ENCODE measurements around the gene SH3RF1. TPM values are rescaled to one million over a fixed set of nuclear protein-coding genes. Genes with fewer than 3 reads are reported as not detected.

Gene SH3RF1
- polyA plus RNA-seq, 4 donors, result 31.1 to 33.4 (median 32.4) TPM

- no peak for DNase-seq (ENCODE audit: low read depth in 4 of 4, low spot score in 3 of 4)
Observed at GRCh38 chr4:169051761-169052593, 218.8 kb downstream of the SH3RF1 start.

DNA sequence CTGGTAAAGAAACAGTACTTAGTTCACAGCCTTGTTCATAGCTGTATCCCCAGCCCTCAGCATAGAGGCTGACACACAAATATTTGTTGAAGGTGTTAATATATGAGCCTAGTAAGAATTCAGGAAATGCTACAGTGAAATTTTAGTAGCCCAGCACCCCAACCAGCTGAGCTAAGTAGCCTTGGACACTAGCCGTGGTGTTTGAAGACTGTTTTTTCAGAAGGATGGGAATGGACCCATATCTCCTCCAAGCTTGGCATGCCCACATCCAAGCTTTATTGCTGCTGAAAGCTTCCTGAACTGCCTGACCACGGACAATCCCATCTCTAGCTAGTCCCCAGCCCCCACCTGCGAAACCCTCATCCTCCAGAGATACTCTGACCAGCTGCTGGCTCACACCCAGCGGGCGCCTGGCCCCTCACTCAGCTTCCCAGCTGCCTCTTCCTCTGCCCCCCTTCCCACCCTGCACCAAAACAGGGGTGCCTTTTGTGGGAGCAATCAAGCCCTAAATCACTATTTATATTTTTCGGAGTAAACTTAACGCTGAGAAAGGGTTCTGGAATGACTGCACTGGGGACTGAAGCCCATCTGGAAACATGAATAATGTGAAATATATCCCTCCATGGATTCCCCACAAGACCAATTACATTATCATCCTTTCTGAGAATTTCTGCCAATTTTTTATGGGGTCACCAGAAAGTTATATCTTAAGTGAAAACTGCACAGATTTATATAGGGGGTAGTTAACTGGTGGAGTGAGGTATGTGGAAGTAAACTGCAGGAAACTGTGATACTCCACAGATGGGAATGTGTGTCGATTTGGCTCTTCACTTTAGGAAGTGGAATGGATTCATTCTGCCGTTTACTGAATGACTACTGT, 219.6 kb downstream of the SH3RF1 start:
- no peak for DNase-seq (ENCODE audit: low read depth in 4 of 4, low spot score in 3 of 4)

GRCh38 chr4:169050284-169050683, 220.5 kb downstream of the SH3RF1 start:
- DNase-seq (ENCODE audit: low read depth in 4 of 4, low spot score in 3 of 4), result no peak

- DNase-seq (ENCODE audit: low read depth in 4 of 4, low spot score in 3 of 4), result no peak
Observed at GRCh38 chr4:169048868-169049414, 221.8 kb downstream of the SH3RF1 start.

DNA sequence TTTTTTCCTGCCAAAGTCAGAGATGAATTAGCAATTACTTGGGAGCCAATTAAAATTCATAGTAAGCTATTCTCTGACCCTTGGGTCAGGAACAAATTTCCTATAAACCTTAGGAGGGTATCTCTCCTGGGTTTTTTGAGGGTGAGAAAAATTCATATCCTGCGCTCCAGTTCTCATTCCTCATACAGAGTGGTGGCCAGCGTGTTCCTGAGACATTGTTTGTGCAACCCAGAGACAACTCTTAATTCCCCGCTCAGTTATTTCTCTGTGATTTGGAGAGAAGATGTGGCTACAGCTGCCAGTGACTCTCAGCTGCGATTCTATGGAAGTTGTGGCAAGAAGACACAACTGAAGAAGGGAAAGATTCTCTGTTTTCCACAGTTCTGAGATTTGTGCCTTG, 222.8 kb downstream of the SH3RF1 start:
- DNase-seq (ENCODE audit: low read depth in 4 of 4, low spot score in 3 of 4), result no peak

GRCh38 chr4:169045862-169046584, 224.7 kb downstream of the SH3RF1 start:
- DNase-seq (ENCODE audit: low read depth in 4 of 4, low spot score in 3 of 4), result no peak

GRCh38 chr4:169044714-169045447, 225.9 kb downstream of the SH3RF1 start:
- DNase-seq (ENCODE audit: low read depth in 4 of 4, low spot score in 3 of 4), result no peak
